ENCODE measurements around the gene CYP26B1.

- TF ChIP-seq CTCF (IDR thresholded peaks at IDR 0.05) (no peak), POLR2A (IDR thresholded peaks at IDR 0.05) (no peak)
These were observed 5.7 kb downstream of the CYP26B1 start for GRCh38 chr2:72141881-72142451.

All from heart left ventricle (tissue), 13 donors.